ENCODE measurements around the gene VCP.

Gene VCP

DNA sequence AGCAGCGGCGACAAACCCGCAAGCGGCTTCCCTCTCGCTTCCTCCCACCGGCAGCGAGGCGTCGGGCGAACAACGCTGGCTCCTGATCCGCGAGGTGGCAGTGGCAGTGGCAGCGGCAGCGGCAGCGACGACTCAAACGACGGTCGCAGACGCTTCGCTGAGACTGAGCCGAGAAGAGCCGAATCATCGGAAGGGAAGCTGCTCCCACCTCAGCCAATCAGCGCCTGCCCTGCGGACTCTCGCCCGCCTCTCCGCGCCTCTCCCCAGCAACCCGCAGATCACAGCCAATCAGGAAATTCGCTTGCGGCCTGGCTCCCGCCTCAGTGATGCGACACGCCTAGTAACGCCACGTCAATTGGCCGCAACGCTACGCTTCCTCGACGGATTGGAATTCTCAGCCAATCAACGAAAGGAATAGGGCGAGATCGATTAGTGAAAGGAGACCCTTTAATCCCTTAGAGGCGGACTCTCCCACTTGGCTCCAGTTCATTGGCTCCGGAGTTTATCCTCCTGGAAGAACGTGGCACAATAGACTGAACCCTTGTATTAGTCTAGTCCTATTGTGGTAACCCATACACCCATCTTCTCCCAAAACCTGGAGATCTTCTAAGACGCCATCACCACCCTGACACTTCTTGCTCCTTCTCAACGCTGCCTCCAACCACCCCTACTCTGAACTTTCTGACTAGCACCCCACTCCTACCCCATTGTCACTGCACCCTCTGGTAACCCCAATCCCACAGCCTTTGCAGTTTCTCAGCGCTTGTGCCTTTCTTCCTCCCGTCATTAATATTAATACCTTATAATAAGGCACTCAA, at the start of gene VCP:
Gene VCP, minus strand, starts transcription at position 165 of the 818 bp plus-strand sequence. CDS start 272 bp downstream, outside the sequence.
- DNase-seq, result peak; percentile 99

DNA sequence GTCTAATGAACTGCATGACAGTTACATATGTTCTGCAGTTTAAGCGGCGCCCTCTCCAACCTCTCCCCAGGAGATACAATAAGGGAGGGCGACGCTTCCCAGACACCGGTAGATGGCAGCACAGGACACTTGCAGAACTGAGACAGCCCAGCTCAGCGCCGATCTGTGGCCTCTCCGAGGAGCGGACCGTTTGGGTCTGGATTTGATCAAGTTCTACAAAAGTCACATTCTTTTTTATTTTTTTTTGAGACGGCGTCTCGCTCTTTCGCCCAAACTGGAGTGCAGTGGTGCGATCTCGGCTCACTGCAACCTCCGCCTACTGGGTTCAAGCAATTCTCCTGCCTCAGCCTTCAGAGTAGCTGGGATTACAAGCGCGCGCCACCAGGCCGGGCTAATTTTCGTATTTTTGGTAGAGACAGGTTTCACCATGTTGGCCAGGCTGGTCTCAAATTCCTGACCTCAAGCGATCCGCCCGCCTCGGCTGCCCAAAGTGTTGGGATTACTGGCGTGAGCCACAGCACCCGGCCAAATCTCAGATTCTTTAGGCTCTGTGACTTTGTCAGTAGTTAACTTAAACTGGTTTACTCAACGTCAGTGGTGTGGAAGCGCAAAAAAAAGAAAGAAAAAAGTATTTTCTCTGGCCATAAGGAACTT, 44.6 kb upstream of the VCP start:
- peak; percentile 92 for DNase-seq

DNA sequence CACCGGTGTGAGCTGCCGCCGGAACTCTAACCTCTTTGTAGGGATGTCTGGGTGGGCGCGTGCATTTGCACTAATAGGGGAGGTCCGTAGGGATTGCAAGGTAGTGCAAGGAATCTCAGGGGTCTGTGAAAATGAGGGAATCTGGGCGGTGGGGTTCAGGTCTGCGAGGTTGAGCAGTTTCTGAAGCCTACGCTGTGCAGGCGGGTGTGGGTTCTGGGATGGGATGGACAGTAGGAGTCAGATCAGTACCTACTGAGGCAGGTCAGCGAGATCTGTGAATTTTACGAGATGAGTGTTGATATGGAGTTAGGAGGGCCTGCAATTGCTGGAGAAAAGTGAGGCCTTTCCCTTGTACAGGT, 44.1 kb upstream of the VCP start:
- DNase-seq, result no peak

DNA sequence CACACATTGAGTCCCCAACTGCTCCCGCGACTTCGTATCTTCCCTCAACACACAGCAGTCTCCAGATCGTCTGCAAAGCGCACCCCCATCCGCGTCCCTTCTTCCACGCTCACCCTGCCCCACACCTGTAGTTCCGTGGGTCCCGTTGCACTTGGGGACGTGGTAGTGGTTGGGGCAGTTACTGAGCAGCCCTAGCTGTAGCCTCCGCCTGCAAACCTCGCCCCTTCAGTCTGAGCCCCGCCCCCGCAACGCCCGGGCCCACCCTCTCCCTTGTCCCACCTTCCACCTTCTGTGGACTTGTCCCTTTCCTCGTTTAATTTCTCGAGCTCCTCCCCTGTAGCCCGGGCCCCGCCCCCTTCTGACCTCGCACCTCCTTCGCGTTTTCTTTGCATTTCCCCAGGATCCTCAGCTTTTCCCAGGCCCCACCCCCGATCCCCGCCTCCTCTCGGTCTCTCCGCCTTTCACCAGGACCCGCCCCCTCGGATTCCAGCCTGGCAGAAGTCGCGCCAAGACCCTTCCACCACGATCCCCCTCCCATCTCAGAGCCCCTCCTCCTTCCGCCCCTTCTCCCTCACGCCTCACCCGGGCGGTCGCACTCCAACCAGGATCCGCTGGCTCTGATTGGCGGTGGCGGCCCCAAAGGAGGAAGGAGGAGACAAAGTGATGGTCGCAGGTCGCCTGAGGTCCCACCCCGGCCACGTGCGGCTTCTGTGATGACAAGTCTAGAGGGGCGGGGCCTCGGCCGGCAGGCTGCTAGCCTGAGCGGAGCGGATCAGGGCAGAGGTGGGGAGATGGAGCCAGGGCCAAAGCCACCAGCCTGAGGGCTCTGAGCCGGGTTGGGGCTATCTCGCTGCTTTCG, 43.5 kb upstream of the VCP start, which contains the start of gene ATOSB:
Gene ATOSB, minus strand, starts transcription at position 183 of the 859 bp plus-strand sequence. CDS start 7,588 bp downstream, outside the sequence.
- DNase-seq, result peak; percentile 99

DNA sequence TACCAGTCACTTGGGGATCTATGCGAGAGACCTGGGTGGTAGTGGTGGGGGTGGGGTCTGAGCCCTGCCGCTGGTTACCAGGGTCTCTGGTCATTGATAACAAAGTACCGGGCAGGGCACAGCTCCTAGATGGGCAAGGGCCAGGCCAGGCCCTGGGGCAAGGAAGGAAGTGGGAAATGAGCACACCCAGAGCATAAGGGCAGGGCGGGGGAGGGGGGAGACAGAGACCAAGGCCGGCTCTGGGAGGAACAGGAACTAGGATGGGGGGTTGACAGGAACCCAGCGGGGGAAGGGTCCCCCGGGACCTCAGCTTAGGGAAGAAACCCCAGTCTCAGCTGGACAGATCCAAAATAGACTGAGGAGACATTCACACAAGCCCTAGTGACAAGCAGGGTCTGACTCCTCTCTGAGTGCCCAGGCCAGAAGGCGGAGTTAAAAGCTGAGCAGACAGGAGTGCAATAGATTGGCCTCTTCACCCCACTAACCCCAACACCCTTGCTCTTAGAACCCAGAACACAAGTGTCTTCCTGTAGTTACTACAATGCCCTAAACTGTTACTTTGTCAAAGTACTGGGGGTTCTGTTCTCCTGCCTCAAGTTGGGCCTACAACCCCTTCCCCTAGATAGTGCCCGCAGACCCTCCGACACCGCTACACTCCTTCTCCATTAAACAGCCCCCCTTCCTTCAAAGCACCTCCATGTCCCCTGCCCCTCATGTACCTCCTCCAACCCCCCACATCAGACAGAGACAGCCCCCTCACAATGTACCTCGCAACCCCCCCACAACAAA, 42.6 kb upstream of the VCP start:
- DNase-seq, result peak; percentile 22

DNA sequence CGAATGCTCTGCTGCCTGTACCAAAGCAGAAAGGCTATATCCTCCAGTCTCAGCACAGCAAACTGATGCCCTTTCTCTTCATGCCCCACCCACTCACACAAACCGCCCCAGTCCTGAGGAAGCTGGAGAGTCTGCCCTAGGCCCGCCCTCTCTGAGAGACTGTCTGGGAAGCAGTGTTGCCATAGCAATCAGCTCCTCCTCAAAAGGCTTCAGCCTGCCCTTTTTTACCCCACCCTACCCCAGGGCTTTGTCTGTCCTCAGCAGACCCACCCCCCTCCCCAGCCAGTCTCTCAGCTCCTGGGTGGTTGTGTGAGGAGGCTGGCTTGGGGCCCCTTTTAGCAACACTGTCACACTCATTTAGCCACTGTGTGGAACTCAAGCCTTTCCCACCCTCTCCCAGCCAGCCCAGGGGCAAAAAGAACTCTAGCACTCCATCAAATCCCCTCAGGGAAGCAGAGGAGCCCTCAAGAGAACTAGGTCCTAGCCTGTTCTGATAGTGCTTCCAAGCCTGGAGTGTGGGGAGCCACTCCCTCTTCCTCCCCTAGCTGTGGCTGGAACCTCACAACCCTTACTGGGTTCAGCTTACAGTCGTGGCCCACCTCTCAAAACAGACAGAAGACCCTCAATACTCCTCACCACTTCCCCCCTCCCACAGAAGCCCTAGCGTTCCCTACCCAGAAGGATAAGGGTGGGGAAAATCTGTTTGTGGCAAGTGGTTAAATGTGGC, 41.9 kb upstream of the VCP start:
- DNase-seq, result peak; percentile 87

DNA sequence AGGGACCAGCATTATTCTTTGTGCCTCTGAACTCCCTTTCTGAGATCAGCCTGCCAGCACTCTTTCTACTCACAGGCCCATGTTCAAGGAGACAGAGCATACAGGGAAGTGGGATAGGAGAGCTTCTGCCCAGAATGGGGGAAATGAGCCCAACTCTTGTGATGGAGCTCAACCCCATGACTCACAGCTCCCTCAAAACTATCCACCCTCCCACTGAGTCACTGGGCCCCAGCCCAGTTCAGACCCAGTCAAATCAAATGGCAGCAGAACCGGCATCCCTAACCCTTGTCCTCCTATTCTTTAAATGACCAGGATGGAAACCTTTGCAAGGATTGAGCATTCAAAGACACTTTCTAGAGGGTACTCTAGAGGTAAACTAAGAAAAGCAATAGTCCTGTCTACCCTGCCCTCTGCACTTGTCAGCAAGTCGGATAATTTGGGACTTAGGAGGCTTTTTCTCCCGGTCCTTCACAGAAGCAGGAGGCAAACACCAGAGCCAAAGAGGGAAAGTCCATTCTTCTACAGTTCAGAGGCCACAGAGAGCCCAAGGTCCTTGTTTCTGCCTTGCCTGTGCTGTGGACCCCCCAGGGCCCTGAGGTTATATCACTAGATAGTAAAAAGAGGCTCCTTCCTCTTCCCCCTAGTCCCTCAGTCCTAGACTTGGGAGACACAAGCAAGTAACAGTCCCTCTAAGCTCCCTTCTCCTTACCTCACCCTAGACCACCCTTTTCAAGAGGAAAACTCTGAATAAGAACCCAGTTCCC, 40.0 kb upstream of the VCP start:
- no peak for DNase-seq

DNA sequence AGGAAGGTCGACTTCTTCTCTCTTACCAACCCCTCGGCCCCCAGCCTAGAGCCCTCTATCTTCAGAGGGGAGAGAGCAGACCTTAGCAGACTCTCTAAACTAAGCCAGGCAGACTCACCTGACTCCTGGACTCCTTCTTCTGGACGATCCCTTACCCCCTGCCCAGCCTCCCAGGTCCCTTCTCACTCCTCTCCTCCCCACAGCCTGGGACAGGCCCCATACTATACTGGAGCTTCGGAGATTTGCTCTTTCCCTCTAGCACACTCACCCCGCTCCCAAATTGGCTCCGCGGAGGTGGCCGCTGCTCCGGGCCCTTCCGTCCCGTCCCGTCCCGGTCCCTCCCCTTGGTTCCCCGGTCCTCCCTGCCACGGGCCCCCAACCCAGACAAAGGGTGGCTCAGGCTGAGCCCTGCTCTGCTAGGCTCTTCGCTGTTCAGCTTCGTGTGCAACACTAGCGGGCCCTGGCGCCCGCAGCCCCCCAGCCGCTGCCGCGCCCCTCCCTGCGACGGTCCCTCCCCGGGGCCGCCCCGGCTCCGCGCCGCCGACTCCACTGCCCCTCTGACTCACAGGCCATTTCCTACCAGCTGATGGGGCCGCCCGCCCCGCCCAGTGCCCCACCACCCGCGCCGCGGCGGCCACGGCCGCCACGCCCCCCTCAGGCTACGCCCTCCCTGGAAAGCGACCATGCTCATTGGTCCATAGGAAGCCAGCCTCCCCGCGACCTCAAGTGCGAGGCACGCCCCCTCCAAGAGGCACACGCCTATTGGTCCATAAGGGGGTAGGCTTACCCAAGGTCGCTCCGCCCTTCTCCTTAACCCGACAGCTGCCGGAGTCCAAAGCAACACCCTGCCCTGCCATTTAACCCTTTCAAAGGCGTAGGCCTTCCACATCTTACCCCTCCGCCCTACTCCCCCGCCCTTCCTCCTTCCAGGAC, 38.8 kb upstream of the VCP start:
- peak; percentile 99 for DNase-seq

DNA sequence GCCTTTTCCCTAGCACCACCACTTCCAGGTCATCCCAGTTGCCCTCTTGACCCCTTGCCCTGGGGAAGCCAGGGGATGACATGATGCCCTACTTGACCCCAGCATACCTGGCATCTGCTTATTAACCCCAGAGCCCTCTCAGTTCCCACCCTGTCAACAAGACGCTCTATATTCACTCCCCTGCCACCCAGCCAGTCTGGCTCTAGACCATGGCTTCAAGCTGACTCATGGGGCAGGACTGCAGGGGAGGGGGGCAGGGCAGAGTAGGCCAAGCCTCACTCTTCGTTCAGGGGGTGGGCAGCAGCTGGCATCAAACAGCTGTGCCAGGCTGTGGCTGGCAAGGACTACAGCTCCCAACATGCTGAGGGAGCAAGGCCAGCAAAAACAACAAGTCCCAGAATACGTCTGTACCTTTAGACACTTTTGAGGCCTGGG, 37.9 kb upstream of the VCP start:
- DNase-seq, result no peak

DNA sequence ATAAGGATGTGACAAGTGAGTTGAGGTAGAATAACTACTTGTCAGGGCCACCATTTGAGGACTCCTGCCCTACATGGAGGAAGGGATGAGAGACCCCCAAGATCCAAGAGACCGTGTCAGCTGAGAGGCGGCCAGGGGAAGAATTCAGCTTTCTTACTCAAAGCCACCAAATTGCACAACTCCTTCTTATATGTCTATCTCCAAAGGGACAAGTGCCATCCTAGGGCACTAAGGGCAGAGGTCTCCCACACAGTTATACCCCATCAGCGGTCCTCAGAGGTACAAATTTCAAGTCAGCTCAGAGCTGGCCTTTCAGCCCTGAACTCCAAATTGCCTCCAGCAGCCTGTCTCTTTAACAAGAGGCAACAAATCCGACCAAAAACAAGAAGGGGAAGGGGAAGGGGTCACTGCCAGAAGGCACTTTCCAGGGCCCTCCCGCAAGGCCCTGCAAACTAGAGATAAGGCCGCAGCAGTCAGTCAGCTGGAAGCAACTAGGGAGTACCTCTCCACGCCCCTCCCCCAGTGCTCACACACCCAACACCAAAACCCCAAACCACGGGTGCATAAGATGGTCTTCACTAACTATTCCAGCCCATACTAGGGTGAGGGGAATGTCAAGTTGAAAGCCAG, 36.6 kb upstream of the VCP start:
- no peak for DNase-seq

DNA sequence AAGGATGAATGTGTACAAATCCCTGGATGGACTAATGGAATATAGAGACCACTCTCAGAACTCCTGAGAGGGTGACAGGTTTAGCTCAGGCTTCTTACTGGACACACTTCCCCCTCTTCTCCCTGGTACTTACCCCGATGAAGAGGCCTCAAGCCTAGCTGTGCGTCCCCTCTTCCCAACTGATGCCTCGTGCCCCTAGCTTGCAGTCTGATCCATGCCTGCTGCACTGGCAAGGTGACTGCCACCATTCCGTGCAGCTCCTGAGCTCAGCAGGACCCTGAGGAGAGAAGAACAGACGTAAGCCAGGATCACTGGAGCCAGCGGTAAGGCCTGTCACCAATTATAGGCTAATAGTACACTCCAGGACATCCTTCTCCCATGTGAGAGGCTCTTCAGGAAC, 36.0 kb upstream of the VCP start:
- DNase-seq, result no peak

DNA sequence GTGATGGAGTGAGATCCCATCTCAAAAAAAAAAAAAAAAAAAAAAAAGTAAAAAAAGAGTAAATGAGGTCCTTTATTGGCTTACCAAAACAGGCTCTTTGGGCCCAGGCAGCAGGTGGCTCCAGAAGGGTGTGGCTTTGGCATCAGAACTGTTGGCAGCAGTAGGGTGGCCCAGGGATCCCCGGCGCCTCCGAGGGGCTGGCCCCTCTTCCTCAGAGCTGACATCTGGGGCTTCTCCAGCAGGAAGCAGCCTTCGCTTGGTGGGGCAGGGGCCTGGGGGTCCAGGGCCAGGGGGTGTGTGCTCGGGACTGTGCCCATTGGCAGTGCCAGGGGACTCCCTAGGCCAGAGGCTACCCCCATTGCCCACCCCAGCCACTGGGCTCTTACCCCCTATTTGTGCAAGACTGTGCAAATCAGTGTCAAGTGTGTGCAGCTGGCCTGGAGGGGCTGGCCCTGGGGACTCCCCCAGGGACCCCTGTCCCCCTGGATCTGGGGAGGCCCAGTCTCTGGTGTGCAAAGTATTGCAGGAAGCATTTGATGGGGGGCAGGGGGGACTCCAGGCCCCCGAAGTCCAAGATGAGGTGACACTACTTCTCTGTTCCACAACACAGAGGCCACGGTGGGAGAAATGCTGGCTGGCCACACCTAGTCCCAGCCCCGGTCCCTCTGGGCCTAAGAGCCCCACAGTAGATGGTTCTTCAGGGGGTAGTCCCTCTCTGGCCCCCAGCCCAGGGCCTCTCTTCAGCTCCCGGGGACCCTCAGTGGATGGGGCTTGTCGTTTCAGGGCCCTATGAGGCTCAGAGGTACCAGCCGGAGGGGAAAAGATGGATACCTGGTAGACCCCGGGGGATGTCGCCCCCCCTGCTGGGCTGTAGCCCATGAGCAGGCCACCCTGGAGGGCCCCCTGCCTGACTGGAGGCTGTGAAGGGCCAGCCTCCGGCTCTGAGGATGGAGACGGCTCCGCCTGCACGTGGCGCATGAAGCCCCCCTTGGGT, 35.2 kb upstream of the VCP start:
- DNase-seq, result no peak

DNA sequence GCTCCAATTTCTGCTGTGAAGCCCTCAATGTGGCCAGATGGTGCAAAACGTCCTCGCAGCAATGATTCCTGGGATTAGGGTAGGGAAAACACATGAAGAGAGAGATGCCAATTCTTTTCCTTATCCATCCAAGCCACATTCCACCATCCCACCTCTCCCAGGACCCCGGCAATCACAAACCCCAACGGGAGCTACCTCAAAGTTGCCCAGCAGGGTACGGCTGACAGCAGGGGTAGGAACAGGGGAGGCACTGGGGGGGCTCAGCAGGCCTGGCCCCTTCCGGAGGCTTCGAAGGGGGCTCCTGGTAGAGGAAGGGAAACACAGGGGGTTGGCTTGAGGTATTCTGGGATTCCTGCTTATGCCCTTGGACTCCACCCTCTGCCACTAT, 33.9 kb upstream of the VCP start:
- no peak for DNase-seq

DNA sequence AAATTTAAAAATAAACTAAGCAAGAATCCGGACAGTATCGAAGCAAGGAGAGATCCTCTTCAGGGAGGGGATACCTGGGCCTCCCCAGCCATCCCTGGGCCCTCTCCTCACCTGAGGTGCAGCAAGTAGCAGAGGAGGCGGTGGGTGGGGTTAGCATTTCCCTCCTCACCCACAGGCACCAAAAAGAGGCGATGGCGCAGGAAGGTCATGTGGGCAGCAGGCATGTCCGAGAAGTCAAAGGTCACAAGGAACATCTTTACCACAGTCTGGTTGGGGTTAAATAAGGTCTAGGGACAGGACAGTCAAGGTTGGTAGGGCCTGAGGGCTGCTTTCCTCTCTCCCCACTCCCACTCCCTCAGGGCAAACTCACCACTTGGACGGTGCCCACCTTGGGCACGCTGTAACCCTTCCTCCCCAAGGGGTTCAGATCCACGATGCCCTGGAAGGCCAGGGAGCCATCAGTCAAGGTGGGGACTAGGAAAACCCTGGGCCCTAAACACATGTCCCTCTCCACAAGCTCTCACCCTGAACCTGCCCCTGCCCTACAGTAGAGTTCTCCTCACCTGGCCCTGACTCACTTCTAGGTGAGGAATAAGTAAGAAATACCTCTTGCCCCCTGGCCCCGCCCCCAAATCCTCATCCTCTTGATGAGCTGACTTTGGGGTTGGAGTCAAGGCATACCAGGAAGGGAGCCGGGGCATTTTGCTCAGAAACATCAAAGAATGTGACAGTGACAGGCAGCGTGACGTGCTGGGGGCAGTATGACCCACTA, 33.3 kb upstream of the VCP start:
- DNase-seq, result no peak

DNA sequence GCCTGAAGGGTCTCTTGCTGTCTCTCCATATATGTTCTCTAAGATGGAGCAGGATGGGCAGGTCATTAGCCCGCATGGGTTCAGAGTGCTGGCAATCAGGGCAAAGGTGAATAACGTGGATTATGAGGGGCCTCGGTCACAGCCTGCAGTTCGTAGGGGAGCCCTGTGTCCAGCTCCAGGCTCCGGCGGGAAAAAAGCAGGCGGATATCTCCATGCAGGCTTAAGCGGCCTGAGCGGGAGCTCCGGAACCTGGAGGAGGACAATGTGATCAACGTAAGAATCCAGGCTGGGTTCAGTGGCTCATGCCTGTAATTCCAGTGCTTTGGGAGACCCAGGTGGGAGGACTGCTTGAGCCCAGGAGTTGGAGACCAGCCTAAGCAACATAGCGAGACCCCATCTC, 32.7 kb upstream of the VCP start:
- no peak for DNase-seq

DNA sequence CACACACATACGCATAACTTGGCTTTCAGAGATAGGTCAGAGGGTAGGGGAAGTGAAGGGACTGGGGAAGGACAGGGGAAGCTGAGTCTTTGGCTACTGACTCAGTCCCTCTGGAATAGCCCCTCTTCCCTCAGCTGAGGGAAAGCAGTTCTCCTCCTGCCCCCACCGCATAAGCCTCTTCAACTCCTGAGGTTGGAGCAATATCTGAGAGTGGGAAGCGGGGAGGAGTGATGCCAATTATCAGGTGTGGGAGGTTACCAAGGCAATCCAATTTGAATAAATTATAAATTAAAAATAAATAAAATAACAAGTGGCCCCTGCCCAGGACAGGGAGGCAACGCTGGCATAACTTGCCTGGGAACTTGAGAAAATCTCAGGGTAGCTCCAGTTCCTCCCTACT, 32.2 kb upstream of the VCP start:
- DNase-seq, result no peak

DNA sequence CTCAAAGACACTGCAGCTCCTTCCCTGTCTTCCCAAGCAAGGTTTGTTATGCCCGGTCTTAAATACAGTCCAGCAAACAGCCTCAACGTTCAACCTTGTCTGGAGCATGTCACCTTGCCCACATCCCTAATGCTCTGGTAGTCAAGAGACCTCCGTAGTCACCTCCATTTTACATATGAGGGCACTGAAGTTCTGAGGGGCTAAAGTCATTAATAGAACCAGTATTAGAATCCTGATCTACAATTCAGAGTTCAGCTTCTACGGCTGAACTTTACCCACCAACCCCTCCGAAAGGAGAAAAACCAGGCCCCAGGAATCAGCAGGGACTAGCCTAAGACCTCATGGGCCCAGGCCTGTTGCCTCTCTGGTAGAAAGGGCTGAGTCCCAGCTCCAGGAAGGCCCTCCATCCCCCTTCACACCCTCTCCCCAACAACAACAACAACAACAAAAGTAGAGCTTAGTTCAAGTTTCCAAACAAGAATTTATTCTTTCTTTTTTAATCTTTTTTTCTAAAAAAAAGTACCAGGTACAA, 31.3 kb upstream of the VCP start:
- no peak for DNase-seq

Measured in NCI-H146 (cell line).